ENCODE results near the gene MINAR2. TPM values are rescaled to one million over a fixed set of nuclear protein-coding genes. Genes with fewer than 3 reads are reported as not detected.

Gene MINAR2
- polyA plus RNA-seq, 1 of the 3 experiments (the other 2 are of a cell fraction): not detected

DNA sequence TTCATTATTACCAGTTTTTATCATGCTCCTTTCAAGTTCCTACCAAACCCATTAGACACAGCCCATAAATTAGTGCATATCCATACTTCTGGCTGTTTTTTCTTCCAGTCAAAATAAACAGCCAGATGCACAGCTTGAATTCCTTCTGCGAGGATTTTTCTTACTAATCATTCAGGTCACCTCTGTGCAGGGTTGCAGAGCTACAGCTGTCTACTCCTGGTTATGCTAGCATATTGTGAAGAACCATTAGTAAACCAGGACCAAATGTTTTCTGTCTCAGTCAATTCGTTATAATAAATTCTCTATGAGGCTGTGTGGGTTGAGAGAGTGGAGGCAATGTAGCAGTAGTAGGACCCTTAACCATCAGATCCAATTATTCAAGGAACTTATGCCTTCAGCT, 8.1 kb upstream of the MINAR2 start:
- H3K4me2 ChIP-seq: no peak overlapping the region
- no peak overlapping the region for H3K27ac ChIP-seq (ENCODE audit: low read depth in 2 of 2, low read length in 1 of 2)
- no peak overlapping the region for H2AFZ ChIP-seq (ENCODE audit: low read depth)
- no peaks in the 10 kb centered on the region for H3K4me1 ChIP-seq (ENCODE audit: control insufficient read depth in 1 of 2, insufficient read depth in 2 of 2, low read depth in 1 of 2, low read length in 1 of 2)
- H3F3A ChIP-seq (replicated peaks; ENCODE audit: insufficient read depth): no peaks in the 10 kb centered on the region
- no peaks in the 10 kb centered on the region for H3K79me2 ChIP-seq (ENCODE audit: insufficient read depth)
- H3K27me3 ChIP-seq (ENCODE audit: insufficient read depth): no peaks in the 10 kb centered on the region
- TF ChIP-seq SIN3A (IDR thresholded peaks at IDR 0.05; ENCODE audit: borderline replicate concordance, low read depth, low read length) (no peak), TCF12 (IDR thresholded peaks at IDR 0.05) (no peak), JUND (IDR thresholded peaks at IDR 0.05) (no peak), FOSL2 (IDR thresholded peaks at IDR 0.05; ENCODE audit: borderline replicate concordance, low read depth) (no peak), NFIC (IDR thresholded peaks at IDR 0.05; ENCODE audit: borderline replicate concordance) (no peak), GATA2 (CRISPR knock-in tag; IDR thresholded peaks at IDR 0.05) (no peak), RXRA (IDR thresholded peaks at IDR 0.05; ENCODE audit: borderline replicate concordance, low read depth) (no peak), CHD2 (IDR thresholded peaks at IDR 0.05; ENCODE audit: low read length, partially characterized antibody) (no peak)
- TF ChIP-seq, protein P1, sequence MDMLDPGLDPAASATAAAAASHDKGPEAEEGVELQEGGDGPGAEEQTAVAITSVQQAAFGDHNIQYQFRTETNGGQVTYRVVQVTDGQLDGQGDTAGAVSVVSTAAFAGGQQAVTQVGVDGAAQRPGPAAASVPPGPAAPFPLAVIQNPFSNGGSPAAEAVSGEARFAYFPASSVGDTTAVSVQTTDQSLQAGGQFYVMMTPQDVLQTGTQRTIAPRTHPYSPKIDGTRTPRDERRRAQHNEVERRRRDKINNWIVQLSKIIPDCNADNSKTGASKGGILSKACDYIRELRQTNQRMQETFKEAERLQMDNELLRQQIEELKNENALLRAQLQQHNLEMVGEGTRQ (IDR thresholded peaks at IDR 0.05; ENCODE audit: borderline replicate concordance, low read depth, low read length): no peak
- TF ChIP-seq, protein P2, sequence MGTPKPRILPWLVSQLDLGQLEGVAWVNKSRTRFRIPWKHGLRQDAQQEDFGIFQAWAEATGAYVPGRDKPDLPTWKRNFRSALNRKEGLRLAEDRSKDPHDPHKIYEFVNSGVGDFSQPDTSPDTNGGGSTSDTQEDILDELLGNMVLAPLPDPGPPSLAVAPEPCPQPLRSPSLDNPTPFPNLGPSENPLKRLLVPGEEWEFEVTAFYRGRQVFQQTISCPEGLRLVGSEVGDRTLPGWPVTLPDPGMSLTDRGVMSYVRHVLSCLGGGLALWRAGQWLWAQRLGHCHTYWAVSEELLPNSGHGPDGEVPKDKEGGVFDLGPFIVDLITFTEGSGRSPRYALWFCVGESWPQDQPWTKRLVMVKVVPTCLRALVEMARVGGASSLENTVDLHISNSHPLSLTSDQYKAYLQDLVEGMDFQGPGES (IDR thresholded peaks at IDR 0.05; ENCODE audit: low read depth, low read length): no peak
- TF ChIP-seq, protein P3, sequence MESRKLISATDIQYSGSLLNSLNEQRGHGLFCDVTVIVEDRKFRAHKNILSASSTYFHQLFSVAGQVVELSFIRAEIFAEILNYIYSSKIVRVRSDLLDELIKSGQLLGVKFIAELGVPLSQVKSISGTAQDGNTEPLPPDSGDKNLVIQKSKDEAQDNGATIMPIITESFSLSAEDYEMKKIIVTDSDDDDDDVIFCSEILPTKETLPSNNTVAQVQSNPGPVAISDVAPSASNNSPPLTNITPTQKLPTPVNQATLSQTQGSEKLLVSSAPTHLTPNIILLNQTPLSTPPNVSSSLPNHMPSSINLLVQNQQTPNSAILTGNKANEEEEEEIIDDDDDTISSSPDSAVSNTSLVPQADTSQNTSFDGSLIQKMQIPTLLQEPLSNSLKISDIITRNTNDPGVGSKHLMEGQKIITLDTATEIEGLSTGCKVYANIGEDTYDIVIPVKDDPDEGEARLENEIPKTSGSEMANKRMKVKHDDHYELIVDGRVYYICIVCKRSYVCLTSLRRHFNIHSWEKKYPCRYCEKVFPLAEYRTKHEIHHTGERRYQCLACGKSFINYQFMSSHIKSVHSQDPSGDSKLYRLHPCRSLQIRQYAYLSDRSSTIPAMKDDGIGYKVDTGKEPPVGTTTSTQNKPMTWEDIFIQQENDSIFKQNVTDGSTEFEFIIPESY (IDR thresholded peaks at IDR 0.05; ENCODE audit: borderline replicate concordance, low read depth): no peak
- TF ChIP-seq, protein P4, sequence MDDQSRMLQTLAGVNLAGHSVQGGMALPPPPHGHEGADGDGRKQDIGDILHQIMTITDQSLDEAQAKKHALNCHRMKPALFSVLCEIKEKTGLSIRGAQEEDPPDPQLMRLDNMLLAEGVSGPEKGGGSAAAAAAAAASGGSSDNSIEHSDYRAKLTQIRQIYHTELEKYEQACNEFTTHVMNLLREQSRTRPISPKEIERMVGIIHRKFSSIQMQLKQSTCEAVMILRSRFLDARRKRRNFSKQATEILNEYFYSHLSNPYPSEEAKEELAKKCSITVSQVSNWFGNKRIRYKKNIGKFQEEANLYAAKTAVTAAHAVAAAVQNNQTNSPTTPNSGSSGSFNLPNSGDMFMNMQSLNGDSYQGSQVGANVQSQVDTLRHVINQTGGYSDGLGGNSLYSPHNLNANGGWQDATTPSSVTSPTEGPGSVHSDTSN (IDR thresholded peaks at IDR 0.05): no peak
- TF ChIP-seq, protein P5, sequence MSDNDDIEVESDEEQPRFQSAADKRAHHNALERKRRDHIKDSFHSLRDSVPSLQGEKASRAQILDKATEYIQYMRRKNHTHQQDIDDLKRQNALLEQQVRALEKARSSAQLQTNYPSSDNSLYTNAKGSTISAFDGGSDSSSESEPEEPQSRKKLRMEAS (IDR thresholded peaks at IDR 0.05; ENCODE audit: low read depth): no peak
- TF ChIP-seq, protein P6, sequence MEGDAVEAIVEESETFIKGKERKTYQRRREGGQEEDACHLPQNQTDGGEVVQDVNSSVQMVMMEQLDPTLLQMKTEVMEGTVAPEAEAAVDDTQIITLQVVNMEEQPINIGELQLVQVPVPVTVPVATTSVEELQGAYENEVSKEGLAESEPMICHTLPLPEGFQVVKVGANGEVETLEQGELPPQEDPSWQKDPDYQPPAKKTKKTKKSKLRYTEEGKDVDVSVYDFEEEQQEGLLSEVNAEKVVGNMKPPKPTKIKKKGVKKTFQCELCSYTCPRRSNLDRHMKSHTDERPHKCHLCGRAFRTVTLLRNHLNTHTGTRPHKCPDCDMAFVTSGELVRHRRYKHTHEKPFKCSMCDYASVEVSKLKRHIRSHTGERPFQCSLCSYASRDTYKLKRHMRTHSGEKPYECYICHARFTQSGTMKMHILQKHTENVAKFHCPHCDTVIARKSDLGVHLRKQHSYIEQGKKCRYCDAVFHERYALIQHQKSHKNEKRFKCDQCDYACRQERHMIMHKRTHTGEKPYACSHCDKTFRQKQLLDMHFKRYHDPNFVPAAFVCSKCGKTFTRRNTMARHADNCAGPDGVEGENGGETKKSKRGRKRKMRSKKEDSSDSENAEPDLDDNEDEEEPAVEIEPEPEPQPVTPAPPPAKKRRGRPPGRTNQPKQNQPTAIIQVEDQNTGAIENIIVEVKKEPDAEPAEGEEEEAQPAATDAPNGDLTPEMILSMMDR (IDR thresholded peaks at IDR 0.05): no peak
- TF ChIP-seq, protein P7, sequence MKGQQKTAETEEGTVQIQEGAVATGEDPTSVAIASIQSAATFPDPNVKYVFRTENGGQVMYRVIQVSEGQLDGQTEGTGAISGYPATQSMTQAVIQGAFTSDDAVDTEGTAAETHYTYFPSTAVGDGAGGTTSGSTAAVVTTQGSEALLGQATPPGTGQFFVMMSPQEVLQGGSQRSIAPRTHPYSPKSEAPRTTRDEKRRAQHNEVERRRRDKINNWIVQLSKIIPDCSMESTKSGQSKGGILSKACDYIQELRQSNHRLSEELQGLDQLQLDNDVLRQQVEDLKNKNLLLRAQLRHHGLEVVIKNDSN (IDR thresholded peaks at IDR 0.05; ENCODE audit: borderline replicate concordance, low read depth): no peak
- WGBS (ENCODE audit: low lambda C conversion rate): 4% methylated on average over 2 of the region's 2 CpGs
- no peak overlapping the region for H3K9ac ChIP-seq
- H3K9me3 ChIP-seq: no peaks in the 10 kb centered on the region
- ChIA-PET CTCF (no interaction called here), POLR2A (no interaction called here)
- no peaks in the 10 kb centered on the region for H4K20me1 ChIP-seq (ENCODE audit: insufficient read depth)
- no peaks in the 10 kb centered on the region for H3K36me3 ChIP-seq (replicated peaks in 1 of 2; ENCODE audit: control insufficient read depth in 1 of 2, insufficient read depth in 2 of 2, low read length in 1 of 2)
- no peak for DNase-seq
- H3K9me2 ChIP-seq: no peaks in the 10 kb centered on the region
- no peak overlapping the region for H3K4me3 ChIP-seq (ENCODE audit: low read depth in 2 of 2, low read length in 1 of 2)
